HG03064 (cell line): Measurements from ENCODE around the gene PTCH1.

ENCODE experiments used
- ATAC-seq: cut with Tn5 transposase; IDR thresholded peaks from one replicate; pipeline ENCODE4 v1.9.1; 2021; ENCODE audit warnings: low read depth; ENCODE audit not compliant: unreplicated experiment

The PTCH1 gene

DNA sequence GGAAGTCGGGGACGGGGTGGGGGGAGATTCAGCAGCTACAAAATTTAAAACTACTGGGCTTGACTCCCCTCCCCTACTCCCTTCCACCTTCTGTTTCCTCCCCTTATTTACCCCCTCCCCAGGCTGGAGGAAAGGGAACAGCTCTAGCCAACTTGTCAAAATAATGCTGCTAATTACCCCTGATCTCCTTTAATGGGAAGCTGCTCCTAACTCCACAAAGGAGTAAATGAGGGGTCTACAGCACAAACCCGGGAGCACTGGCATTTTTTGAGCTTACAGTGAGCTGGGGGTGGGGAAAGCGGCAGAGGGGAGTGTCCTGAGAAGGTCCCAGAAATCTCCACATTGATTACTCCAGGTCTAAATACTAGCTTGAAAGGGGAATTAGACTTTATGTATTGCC, 3.1 kb downstream of the PTCH1 start:
- no peak for ATAC-seq

DNA sequence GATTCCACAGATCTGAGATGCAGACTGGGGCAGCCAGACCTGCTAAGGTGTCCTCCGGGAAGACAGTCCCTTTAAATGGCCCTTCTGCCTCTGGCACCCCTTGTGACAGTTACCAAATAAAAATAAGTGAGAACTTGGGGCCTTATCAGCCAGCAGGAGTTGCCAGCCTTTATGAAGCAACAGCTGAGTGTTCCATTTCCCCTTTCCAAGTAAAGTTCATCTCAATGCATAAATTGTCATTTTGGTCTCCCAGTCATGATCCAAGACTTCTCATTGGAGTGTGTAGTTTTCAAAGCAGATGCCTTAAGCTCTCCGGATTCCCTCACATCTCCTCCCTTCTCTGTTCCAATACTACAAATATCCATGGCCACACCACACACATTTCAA, 4.1 kb downstream of the PTCH1 start:
- no peak for ATAC-seq

DNA sequence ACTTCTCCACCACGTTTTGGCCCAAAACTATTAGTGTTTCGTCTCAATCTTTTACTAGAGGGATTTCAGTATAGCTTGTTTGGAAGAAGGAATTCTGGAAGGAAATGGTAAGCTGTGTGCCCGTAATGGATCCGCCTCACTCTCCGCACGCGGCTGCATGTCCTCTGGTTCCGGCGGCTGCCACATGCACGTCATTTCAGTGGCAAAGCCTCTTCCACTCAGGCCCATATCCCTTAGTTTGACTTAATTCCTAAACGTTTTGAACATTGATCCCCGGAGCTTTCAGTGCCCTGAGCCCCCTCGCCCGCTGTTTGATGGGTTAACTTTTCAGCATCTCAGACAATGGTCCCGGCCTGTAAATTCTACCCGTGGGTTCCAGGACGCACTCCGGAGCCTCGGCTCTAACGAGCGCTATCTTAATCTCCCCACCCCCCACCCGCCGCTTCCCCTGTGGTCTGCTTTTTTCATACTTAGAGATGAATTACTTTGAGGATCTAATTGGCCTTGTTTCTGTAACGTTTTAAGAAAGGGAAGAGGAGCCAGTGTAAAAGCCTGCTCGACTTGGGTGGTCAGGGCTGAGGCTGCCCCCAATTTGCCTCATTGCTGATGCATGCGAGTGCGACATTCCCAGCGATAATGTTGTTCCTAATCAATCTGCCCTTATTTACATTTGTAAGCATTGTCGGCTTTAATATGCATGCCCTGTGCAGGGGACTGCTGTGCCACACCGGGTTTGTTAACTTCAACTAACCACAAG, 4.6 kb downstream of the PTCH1 start:
- ATAC-seq = no peak

DNA sequence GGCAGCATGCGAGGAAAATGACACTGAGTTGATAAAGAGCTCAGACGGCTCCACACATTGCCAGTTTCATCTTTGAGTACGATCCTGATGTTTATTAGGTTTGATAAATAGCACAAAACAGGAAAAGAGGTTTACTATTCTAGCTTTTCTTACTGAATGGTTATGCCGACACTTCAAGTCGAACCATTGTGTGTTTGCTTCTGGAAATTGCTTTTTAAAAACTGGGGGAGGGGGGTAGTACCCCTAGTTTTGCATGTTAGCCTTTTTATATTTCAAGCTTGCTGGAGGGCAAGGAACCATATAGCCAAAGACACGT, 5.2 kb downstream of the PTCH1 start:
- no peak for ATAC-seq

DNA sequence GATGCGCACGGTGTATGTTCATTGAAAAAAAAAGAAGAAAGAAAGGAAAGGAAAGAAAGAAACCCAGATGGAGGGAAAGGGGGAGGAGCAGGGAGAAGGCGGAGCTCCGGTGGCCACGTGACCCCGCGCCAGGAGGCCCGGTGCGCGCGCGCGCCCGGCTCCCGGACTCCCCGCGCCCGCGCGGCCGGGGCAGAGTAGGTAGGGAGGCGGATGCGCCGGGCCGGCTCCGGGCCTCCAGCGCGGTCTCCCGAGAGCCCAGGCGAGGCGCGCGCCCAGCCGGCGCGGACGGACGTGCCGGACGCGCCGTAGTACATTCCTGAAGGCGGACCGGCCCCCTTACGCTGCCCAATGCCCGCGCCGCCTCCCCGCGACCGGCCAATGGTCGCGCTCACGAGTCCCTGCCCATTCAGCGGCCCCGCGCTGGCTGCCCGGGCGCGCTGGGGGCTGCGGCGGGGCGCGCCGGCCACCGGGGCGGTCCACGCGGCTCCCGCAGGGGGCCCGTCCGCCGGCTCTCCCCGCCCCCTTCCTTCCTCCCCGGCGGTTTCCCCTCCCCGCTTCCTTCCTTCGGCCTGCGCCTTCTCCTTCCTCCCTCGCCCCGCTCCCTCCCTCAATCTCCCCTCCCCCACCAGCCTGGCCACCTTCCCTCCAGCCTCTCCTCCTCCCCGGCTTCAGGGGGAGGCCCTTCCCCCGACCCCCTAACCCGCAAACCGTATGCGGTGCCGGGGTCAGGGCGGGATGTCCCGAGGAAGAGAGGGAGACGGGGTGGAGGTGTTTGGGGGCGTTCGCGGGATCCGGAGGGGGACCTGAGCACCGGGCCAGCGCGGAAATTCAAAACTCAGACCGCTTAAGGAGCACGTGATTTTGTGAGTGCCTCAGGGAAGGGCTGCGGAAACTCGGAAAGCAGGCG, 5.8 kb downstream of the PTCH1 start:
- ATAC-seq = no peak

DNA sequence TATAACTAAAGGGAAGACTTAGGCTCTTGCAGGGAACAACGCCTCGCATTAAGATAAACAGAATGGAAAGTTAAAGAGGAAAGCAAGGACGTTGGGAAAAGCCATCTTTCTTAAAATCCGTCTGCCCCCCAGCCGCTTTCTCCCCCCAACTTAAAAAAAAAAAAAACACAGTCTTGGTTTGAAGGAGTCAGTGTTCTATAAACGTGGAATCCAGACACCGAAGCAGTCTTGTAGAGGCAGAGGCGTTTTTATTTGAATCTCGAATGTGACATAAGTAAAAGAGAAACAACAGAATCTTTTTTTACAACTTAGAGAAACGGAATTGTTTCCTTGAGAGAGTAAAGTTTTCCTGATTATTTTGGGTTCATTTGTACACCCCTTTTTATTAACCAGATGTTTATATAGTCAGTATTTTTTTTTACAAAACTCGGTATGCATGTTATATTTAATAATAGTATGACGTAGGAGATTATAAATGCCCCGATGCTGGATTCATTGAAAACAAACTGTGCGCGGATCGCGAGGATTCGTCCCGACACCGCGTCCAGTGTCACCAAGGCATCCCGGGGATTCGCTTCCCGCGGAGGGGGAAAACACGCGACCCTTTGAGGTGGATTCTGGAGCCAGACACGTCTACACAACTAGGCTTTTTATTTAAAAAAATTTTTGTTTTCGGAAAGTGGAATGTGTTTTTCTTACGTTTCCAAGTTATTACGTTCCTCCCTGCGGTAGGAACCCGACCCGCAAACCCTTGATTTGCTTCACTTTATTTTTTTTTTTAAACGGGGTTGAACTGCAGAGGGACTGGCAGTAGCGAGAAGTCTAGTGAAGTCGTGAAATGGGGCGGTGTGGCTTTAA, 6.7 kb downstream of the PTCH1 start:
- no peak for ATAC-seq

DNA sequence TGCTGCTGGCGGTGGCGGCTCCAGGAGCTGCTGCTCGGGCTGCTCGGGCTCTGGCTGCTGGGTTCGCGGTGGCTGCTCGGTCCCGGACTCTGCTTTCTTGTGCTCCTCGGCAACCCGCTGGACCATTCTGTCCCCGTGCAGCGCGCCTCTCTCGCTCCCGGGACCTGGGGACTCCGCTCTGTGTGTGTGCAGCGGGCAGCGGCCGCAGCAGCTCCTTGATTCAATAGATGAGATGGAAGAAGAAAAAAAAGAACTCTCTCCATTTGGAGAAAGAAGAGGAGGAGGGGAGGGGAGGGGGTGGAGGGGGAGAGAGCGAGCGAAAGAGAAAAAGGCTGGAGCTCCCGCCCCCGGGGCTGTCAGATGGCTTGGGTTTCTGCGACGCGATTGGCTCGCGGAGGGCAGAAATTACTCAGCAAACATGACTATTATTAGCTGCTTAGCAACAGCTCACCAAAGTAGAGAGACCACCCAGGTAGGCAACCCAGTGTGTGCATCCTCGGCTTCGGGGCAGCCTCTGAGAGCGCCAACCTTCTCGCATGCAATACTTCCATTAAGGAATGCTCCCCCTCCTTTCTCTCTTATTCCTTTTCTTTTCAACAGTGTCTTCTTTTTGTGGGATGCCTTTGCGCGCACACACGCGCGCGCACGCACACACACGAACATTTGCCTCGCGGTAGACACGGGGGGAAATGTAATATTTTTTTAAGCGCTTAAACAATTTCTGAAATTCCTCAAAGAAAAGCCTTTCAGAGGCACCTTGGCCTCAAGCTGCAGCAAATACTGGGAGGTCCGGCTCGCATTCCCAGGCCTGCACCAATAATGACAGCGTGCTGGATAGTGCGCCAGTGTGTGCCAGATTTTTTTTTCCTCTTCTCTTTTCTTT, 7.6 kb downstream of the PTCH1 start:
- ATAC-seq = no peak

DNA sequence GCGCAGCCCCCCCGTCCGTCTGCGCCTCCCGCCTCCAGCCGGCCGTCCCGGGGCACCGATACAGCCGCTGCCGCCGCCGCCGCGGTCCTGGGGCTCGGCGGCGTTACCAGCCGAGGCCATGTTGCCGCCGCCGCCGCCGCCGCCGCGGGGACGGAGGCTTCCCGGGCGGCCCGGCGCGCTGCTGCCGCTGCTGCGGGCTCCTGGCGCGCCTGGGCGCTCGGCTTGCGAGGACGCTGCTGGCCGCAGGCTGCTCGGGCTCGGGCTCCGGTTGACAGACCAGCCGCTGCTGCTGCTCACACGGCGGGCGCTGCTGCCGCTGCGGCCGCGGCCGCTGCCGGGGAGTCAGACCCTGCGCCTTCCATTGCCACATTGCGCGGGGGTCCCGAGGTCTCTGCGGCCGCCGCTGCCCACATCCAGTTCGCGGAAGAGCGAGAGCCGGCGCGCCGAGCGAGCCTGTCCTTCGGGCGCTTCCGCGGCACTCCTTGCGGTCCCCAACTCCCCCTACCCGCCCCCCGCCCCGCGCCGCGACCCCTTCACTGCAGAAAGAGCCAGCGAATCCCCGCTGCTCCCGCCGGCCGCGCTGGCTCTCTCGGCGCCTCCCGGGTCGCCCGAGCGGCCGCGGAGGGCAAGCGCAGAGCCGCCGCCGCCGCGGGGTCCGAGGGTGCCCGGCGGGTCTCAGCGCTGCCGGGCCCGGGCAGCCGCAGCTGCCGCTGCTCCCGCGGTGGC, 8.4 kb downstream of the PTCH1 start:
- ATAC-seq = no peak

DNA sequence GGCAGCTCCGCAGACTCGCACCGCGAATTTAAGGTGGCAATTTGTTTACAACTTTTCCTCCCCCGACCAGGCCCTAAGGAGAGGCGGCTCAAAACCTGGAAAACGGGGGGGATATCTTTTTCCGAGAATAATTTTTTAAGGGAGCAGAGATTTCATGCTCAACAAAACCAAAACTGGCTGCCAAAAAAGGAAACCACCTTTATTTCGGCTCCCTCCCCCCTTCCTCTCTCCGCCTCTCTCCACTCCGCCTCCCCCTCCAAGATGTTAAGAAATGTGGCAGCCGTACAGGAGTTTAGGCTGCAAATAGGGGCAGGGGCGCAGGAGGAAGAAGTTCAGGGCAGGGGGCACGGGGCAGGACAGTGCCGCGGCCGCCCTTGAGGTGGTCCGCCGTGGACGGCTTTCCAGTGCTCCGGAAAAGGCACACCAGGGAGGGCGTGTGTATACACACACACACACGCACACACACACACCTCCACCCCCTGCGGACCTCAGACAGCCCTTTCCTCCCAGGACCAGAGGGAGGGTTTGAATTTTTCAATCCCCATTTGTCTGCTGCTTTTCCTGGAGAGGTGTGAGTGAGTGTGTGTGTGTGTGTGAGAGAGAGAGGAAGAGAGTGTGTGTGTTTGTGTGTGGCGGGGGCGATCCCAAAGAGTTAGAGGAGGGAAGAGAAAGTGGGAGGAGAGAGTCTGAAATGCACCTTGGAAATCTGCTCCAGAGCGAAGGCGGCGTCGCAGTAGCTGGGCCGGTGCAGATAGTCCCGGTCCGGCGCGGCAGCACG, 9.1 kb downstream of the PTCH1 start:
- ATAC-seq = no peak

DNA sequence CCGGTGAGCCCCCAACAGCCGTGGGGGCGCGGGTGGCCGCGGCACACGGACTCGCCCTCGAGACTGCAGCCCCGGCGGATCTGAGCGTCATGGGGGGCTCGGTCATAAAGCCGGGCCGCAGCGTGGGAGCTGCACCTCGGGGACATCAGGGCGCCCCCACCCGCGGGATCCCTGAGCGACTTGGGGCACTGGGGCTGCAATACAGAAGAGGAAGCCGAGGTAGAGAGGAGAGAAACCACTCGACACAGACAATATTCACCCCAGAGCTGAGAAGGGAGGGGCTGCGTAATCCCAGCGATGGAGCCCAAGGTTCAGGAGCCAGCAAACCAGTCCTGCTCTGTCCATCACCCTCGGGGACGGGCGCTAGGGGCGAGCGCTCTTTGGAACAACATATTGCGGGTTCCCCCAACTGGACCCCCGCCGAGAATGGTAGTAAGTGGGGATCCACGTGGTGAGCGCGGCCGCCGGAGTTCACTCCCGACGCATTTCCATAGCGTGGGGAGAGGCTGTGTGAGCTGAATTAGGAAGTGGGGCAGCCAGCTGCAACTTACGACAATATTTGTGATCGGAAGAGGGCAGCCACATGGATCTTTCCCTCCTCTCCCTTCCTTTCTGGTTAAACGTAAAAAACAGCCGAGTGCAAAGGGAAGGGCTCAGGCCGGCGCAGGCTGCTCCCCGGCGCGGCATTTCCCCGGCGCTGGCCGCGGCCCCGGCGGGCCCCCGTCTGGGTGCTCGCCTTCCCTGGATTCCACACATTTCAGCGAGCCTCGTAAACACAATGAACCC, 9.9 kb downstream of the PTCH1 start:
- ATAC-seq = no peak

DNA sequence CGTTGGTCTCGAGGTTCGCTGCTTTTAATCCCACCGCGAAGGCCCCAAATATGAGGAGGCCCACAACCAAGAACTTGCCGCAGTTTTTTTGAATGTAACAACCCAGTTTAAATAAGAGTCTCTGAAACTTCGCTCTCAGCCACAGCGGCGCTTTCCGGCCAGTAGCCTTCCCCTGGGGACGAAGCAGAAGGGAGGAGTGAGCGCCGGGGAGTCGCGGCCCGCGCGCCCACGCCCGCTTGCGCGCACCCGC, 10.4 kb downstream of the PTCH1 start:
- ATAC-seq = no peak

DNA sequence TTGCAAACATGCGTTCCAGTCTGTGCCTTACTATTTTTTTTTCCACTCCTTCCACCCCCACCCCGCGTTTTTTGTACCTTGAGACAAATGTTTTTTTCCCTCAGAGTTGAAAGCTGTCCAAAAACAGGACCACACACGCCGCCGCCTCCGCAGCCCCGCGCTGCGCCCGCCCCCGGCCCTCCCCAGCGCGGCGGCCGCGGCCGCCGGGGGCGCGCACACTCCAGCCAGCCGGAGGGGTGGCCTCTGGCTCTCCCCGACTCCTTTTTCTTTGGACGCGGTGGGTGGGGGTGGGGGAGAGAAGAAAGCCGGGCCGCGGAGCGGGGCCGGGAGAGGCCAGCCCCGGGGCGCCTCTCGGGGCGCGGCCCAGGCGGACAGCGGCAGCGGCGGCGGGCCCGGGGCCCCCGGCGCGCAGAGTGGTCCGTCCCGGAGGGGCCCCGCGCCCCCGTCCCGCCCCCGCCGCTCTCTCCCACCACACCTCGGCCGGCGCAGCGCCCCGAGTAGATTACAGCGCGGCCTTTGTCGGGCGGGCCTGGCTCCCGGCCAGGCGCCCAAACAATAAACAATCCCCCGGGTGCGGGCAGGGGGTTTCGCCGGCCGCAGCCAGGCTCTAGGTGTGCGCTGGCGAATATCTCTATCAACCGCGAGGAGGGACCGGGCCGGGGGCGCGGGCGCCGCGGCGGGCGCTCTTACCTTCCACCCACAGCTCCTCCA, 10.9 kb downstream of the PTCH1 start:
- no peak for ATAC-seq

DNA sequence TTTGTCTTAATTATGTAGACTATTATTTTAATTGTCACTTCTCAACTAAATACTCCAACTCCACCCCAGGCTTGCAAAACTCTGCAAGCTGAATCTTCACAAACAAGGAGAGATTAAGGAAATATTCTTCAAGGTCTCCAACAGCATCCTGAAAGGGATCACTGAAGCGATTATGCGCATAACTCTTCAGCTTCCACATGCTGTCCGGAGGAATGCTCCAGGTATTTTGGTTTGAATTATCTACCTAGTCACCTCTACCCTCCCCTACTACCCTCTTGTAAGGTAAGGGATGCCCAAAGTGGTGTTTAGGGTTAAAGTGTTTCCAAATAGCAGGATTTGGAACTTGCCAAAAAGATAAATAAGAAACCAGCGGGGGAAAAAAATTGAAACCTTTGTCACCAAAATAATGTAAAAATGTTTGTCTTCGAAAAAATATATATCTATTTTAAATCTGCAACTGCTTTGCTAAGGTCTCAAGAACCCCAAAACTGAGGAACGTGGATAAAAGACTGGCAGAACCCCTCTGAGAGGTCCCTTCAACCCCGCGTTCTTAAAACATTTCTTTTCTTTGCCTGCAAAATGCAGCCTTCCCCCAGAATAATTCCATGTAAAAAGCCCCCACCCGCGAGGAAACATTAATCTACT, 11.6 kb downstream of the PTCH1 start:
- no peak for ATAC-seq

DNA sequence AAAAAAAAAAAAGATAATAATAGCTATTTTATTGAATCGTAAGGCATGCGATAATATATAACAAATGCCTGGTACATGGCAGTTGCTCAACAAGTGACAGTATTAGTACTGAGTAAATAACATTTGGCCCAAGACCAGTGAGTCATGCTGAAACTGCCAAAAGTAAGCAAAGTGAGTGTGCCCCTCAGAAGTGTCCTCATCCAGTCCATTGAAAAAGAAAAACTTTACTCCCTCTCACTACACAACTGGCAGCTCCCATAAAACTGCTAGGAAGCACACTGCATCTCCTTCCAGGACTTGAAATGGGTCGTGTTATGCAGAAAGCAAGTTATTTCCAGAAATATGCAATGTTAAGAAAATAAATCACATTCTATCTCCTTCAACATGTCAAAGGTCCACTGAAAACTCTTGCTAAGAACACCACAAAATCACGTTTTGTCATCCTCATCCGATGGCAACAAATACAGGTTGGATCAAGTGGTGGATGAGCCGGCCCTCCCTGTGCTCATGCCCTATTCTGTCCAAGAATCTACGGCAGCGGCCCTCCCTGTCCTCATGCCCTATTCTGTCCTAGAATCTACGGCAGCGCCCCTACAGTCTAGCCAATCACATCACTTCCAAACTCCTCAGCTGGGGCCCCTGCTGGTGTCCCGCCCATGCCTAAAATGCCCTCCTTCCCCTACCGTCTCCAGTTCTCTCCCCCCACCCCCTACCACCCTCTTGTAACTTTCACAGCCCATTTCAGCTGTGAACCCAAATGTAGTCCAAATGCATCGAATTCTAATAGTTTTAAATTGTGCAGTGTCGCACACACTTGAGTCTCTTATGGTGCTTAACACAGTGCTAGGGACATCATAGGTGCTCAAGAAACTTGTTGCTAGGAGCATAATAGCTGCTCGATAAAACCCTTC, 12.5 kb downstream of the PTCH1 start:
- ATAC-seq = no peak

DNA sequence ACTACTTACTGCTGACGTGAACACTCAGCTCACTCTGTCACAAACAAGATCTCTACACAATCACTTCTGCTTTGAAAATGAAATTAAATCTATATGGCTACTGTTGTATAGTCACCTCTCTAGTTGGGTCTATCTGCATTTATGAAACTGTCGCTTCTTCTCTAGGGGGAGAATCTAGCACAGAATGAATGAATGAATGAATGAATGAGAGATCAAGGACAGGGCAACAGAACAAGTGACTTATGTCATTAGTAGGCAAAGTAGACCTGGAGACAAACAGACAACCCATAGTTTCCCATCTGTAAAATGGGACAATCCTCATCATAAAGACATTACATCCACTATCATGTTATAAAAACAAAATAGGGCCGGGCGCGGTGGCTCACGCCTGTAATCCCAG, 13.4 kb downstream of the PTCH1 start:
- ATAC-seq = no peak

DNA sequence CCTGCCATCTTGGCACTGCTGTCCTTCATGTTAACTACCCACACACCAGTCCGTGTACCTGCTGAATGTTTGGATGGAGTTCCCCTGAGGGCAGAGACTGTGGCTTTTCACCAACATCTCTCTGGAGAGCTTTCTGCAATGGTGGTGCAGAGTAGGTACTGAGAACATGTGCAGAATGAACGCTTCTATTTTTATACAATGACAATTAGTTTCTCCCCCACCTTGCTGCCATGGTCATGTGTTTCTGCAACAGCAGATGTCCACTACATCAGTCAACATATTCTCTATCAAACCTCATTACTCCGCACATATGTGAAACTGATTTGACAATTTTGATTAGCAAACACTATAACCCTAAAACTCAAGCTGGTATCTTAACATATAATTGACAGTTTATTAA, 14.5 kb downstream of the PTCH1 start:
- no peak for ATAC-seq
